ENCODE measurements around the gene SDHC. TPM values are rescaled to one million over a fixed set of nuclear protein-coding genes. Genes with fewer than 3 reads are reported as not detected.

The SDHC gene
- polyA plus RNA-seq, 2 of the 4 experiments (the other 2 are of a cell fraction), result 296 to 323 TPM

- Histone ChIP-seq H3K9me3 (no peaks in the 10 kb centered on the region), H3K4me2 (no peak overlapping the region), H3K4me1 (no peaks in the 10 kb centered on the region), H3K27ac (no peak overlapping the region), H3K4me3 (no peak overlapping the region)
- DNase-seq (ENCODE audit: low read depth in 1 of 2, low spot score in 1 of 2), result no peak
- FAIRE-seq, result no peak
- no peak for TF ChIP-seq EHMT2 (IDR thresholded peaks at IDR 0.05; ENCODE audit: low read depth)
- TF ChIP-seq ESRRA (IDR thresholded peaks at IDR 0.05; ENCODE audit: borderline replicate concordance, low read length), result no peak
- TF ChIP-seq CTCF (IDR thresholded peaks at IDR 0.05), result no peak
- no peak for TF ChIP-seq ZNF302 (CRISPR knock-in tag; IDR thresholded peaks at IDR 0.05)
- no peak for TF ChIP-seq HEYL (CRISPR knock-in tag; IDR thresholded peaks at IDR 0.05)
- TF ChIP-seq USF2 (IDR thresholded peaks at IDR 0.05), result no peak
- TF ChIP-seq E2F6 (IDR thresholded peaks at IDR 0.05; ENCODE audit: borderline replicate concordance, low read depth), result no peak
- TF ChIP-seq TFCP2L1 (CRISPR knock-in tag; IDR thresholded peaks at IDR 0.05), result no peak
- WGBS (ENCODE audit: missing lambda C conversion rate), result 68% methylated on average over 5 of the region's 5 CpGs
- CTCF ChIA-PET, result interaction anchor here (0.6 kb wide), 3 partner anchors 14 to 1483 kb away, joined by 3 to 4 read pairs (median 3); no protein-coding TSS in a partner anchor
- ATAC-seq, result no peak
- POLR2A ChIA-PET, result no interaction called here
Measured at GRCh38 chr1:161285521-161285920, 28.7 kb upstream of the SDHC start.

- ChIA-PET POLR2A (no interaction called here), CTCF (interaction anchor here (1.7 kb wide), 1 partner anchor 87 kb away, joined by 4 read pairs; no protein-coding TSS in a partner anchor)
- Histone ChIP-seq H3K4me1 (no peaks in the 10 kb centered on the region), H3K4me2 (no peak overlapping the region), H3K4me3 (no peak overlapping the region), H3K27ac (no peak overlapping the region), H3K9me3 (no peaks in the 10 kb centered on the region)
- WGBS (ENCODE audit: missing lambda C conversion rate), result 64% methylated on average over 3 of the region's 3 CpGs
- no peak for ATAC-seq
- FAIRE-seq, result no peak
- no peak for TF ChIP-seq TP53 (CRISPR knock-in tag; IDR thresholded peaks at IDR 0.05)
- no peak for TF ChIP-seq RCOR1 (IDR thresholded peaks at IDR 0.05; ENCODE audit: low read depth, low read length)
- no peak for TF ChIP-seq RAD21 (conservative IDR thresholded peaks at IDR 0.05 in 1 of 2, IDR thresholded peaks at IDR 0.05 in 1 of 2)
- no peak for TF ChIP-seq SMC3 (IDR thresholded peaks at IDR 0.05)
- TF ChIP-seq TFCP2L1 (CRISPR knock-in tag; IDR thresholded peaks at IDR 0.05), result no peak
- TF ChIP-seq GATA3 (IDR thresholded peaks at IDR 0.05; ENCODE audit: borderline replicate concordance), result no peak
- TF ChIP-seq MAZ (IDR thresholded peaks at IDR 0.05; ENCODE audit: borderline replicate concordance, low read depth, low read length), result no peak
- DNase-seq (ENCODE audit: low read depth in 1 of 2, low spot score in 1 of 2), result no peak
Measured at GRCh38 chr1:161287482-161288054, 26.6 kb upstream of the SDHC start.

- no peak for FAIRE-seq
- TF ChIP-seq ELK1 (IDR thresholded peaks at IDR 0.05; ENCODE audit: low read depth, low read length) (no peak), CHD2 (IDR thresholded peaks at IDR 0.05; ENCODE audit: low read length, partially characterized antibody) (no peak), BHLHE40 (IDR thresholded peaks at IDR 0.05; ENCODE audit: low read depth, low read length) (no peak), TP53 (CRISPR knock-in tag; IDR thresholded peaks at IDR 0.05) (no peak), ESRRA (IDR thresholded peaks at IDR 0.05; ENCODE audit: borderline replicate concordance, low read length) (no peak), EHF (CRISPR knock-in tag; IDR thresholded peaks at IDR 0.05) (no peak), RCOR1 (IDR thresholded peaks at IDR 0.05; ENCODE audit: low read depth, low read length) (no peak), GATA3 (IDR thresholded peaks at IDR 0.05; ENCODE audit: borderline replicate concordance) (no peak), SREBF2 (IDR thresholded peaks at IDR 0.05) (no peak), JUN (IDR thresholded peaks at IDR 0.05) (no peak)
- Histone ChIP-seq H3K9me3 (no peaks in the 10 kb centered on the region), H3K4me1 (no peaks in the 10 kb centered on the region), H3K4me2 (no peak overlapping the region), H3K4me3 (no peak overlapping the region), H3K27ac (no peak overlapping the region)
- DNase-seq (ENCODE audit: low read depth in 1 of 2, low spot score in 1 of 2), result no peak
- whole genome bisulfite sequencing (ENCODE audit: missing lambda C conversion rate), result 75% methylated on average over 1 of the region's 1 CpG
- POLR2A ChIA-PET, result no interaction called here
- ATAC-seq, result no peak
- CTCF ChIA-PET, result interaction anchor here (0.6 to 4.8 kb wide), 34 partner anchors 8 to 149 kb away, joined by 3 to 87 read pairs (median 4); partner anchors contain the start of genes APOA2, PCP4L1, PPOX and SDHC
Measured at GRCh38 chr1:161290779-161291178, 23.4 kb upstream of the SDHC start.

All from A549 (cell line).